OCI-LY7 (cell line): ENCODE data around the gene APEX1. TPM values are rescaled to one million over a fixed set of nuclear protein-coding genes. Genes with fewer than 3 reads are reported as not detected.

ENCODE experiments used
- BruUV-seq: library from RNA; stranded (reverse); fragments of 400-500 nt; replicated peaks from 2 replicates; lab custom pipeline; 2021; lab: Mats Ljungman, UMichigan
- CTCF ChIA-PET: fragments of 300-600 bp; sonication (Branson Sonifier 250); formaldehyde crosslinking; loops from one replicate; lab custom pipeline; 2022; ENCODE audit warnings: antibody characterized with exemption; ENCODE audit not compliant: unreplicated experiment; lab: Charles Lee
- POLR2A ChIA-PET: fragments of 300-600 bp; sonication (Branson Sonifier 250); formaldehyde crosslinking; loops from one replicate; lab custom pipeline; 2022; ENCODE audit warnings: antibody characterized with exemption; lab: Charles Lee
- DNase-seq: peaks from one replicate; pipeline ENCODE4 v3.0.0-alpha.2; 2015; ENCODE audit warnings: low spot score
- H2AFZ ChIP-seq: fragments of 200-600 bp; sonication (generic), shearing (Covaris generic); 2 replicates; pipeline ENCODE4 v1.6.1; 2014; ENCODE audit warnings: mild to moderate bottlenecking, antibody characterized with exemption, low read length, moderate library complexity
- H3K27ac ChIP-seq: fragments of 200-600 bp; sonication (generic); 2 replicates; pipeline ENCODE4 v1.5.1; 2014; ENCODE audit warnings: mixed run types, low read depth, mild to moderate bottlenecking, moderate library complexity, low read length, inconsistent platforms; ENCODE audit not compliant: poor library complexity, severe bottlenecking
- H3K36me3 ChIP-seq: fragments of 200-600 bp; sonication (generic); 2 replicates; pipeline ENCODE4 v1.6.1; 2014; ENCODE audit warnings: mild to moderate bottlenecking, antibody characterized with exemption, low read length, moderate library complexity, mixed read lengths; ENCODE audit not compliant: insufficient read depth
- H3K4me1 ChIP-seq: fragments of 200-600 bp; sonication (generic); 2 replicates; pipeline ENCODE4 v1.5.1; 2014; ENCODE audit warnings: mild to moderate bottlenecking, low read length; ENCODE audit not compliant: insufficient read depth, poor library complexity, severe bottlenecking
- H3K4me2 ChIP-seq: fragments of 200-600 bp; sonication (generic); 2 replicates; pipeline ENCODE4 v1.6.1; 2014; ENCODE audit warnings: mild to moderate bottlenecking, low read length
- H3K4me3 ChIP-seq: fragments of 200-600 bp; sonication (generic); 2 replicates; pipeline ENCODE4 v1.5.1; 2014; ENCODE audit warnings: mild to moderate bottlenecking, low read depth, low read length; ENCODE audit not compliant: poor library complexity, severe bottlenecking
- H3K79me2 ChIP-seq: fragments of 200-600 bp; sonication (generic); 2 replicates; pipeline ENCODE4 v1.6.1; 2016; ENCODE audit warnings: low read depth, mild to moderate bottlenecking, low read length, moderate library complexity, mixed read lengths; ENCODE audit not compliant: insufficient read depth
- H3K9me2 ChIP-seq: fragments of 200-600 bp; sonication (generic); 2 replicates; pipeline ENCODE4 v1.6.1; 2016; ENCODE audit warnings: mild to moderate bottlenecking, low read length, mixed read lengths; ENCODE audit not compliant: insufficient read depth
- H3K9me3 ChIP-seq: fragments of 200-600 bp; sonication (generic); 2 replicates; pipeline ENCODE4 v1.6.1; 2014; ENCODE audit warnings: mild to moderate bottlenecking, mixed run types, low read length, mixed read lengths
- H4K20me1 ChIP-seq: fragments of 200-600 bp; sonication (generic); 2 replicates; pipeline ENCODE4 v1.6.1; 2014; ENCODE audit warnings: mild to moderate bottlenecking, antibody characterized with exemption, low read length, moderate library complexity, mixed read lengths; ENCODE audit not compliant: insufficient read depth
- EZH2phosphoT487 ChIP-seq: fragments of 200-600 bp; sonication (generic); IDR thresholded peaks from 2 replicates; pipeline ENCODE4 v1.6.1; 2018; ENCODE audit warnings: low read depth, borderline replicate concordance, mild to moderate bottlenecking, mixed run types, antibody characterized with exemption, low read length, moderate library complexity, mixed read lengths
- intact Hi-C: fragments of 100-400 bp; cut with micrococcal nuclease; formaldehyde crosslinking; loops from one replicate; pipeline ENCODE4 v1.10.0; 2022; ENCODE audit not compliant: unreplicated experiment
- total RNA-seq, 2 experiments: library from RNA; depleted of rRNA in 1 of 2; stranded (reverse); fragments of >200 nt in 1 of 2; shearing (Covaris generic) in 1 of 2; gene quantifications; 2 replicates each; pipeline ENCODE4 v1.2.3, GENCODE V29; 2014 to 2022
- TF ChIP-seq, protein P1 (sequence below): fragments of 200-600 bp; sonication (generic); conservative IDR thresholded peaks from 2 replicates; pipeline ENCODE4 v1.5.1; 2014; ENCODE audit warnings: mild to moderate bottlenecking, antibody characterized with exemption, low read length, moderate library complexity, mixed read lengths

The APEX1 gene
- total RNA-seq, 2 experiments from 2014 or later = 117 to 203 TPM

DNA sequence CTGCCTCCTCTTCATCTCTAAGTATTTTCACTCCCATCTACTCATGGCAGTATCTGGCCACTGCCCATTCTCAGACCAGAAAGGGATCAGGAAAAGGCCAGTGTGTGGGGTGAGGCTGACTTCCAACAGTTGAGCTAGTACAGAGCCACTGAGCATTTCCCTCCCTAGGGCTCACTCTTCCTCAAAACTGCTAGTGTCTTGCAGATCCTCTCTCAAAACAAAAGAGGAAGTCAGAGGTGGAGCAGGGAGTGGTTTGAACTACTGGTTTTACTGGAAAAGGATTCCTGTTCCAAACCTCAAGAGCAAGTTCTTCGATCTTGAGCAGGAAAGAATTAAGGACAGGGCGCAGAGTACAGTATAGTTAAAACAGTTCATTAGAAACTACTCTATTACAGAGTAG lies 38.6 kb downstream of the APEX1 start:
- H3K4me3 ChIP-seq = no peak overlapping the region
- no peaks in the 10 kb centered on the region for H3K4me1 ChIP-seq
- H4K20me1 ChIP-seq = no peaks in the 10 kb centered on the region
- TF ChIP-seq EZH2phosphoT487 = no peak
- TF ChIP-seq, protein P1, sequence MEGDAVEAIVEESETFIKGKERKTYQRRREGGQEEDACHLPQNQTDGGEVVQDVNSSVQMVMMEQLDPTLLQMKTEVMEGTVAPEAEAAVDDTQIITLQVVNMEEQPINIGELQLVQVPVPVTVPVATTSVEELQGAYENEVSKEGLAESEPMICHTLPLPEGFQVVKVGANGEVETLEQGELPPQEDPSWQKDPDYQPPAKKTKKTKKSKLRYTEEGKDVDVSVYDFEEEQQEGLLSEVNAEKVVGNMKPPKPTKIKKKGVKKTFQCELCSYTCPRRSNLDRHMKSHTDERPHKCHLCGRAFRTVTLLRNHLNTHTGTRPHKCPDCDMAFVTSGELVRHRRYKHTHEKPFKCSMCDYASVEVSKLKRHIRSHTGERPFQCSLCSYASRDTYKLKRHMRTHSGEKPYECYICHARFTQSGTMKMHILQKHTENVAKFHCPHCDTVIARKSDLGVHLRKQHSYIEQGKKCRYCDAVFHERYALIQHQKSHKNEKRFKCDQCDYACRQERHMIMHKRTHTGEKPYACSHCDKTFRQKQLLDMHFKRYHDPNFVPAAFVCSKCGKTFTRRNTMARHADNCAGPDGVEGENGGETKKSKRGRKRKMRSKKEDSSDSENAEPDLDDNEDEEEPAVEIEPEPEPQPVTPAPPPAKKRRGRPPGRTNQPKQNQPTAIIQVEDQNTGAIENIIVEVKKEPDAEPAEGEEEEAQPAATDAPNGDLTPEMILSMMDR = no peak
- no peaks in the 10 kb centered on the region for H3K79me2 ChIP-seq
- H3K36me3 ChIP-seq = no peaks in the 10 kb centered on the region
- ChIA-PET CTCF (no interaction called here), POLR2A (interaction anchor here (0.6 kb wide), 1 partner anchor 147 kb away, joined by 3 read pairs; no protein-coding TSS in a partner anchor)
- H3K9me2 ChIP-seq = no peaks in the 10 kb centered on the region
- no peak overlapping the region for H3K27ac ChIP-seq
- no peaks in the 10 kb centered on the region for H3K9me3 ChIP-seq
- intact Hi-C loops = no loop called here
- DNase-seq = no peak
- H3K4me2 ChIP-seq = no peak overlapping the region
- BruUV-seq = no TSS peak
- H2AFZ ChIP-seq = no peak overlapping the region

DNA sequence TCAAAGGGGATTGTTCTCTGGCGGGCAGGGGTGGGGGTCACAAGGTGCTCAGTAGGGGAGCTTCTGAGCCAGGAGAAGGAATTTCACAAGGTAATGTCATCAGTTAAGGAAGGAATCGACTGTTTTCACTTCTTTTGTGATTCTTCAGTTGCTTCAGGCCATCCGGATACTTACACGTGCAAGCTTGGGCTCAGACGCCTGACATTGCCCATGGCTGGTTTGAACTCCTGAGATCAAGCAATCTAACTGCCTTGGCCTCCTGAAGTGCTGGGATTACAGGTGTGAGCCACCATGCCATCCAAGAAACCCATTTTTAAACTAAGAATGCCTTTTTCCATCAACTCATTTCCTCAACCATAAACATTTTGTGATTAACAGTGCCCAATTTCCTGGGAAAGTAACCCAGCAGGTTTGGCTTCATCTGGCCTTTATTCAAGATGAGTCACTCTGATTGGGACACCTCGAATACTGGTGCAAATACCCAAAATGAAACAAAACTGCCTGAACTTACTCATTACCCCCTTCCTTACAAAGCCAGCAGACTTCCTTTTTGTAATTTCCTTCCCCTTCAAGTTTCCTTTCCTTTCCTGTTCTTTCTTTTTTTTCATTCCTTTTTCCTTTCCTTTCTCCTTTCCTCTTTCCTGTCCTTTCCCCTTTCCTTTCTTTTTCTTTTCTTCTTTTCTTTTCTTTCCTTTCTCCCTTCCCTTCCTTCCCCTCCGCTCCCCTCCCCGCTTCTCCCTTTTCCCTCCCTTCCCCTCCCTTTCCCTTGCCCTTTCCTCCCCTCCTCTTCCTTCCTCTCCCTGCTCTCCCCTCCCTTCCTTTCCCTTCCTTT lies 40.1 kb downstream of the APEX1 start:
- Histone ChIP-seq H2AFZ (no peak overlapping the region), H3K79me2 (no peaks in the 10 kb centered on the region), H3K4me1 (no peaks in the 10 kb centered on the region), H4K20me1 (no peaks in the 10 kb centered on the region), H3K4me3 (no peak overlapping the region), H3K9me3 (no peaks in the 10 kb centered on the region), H3K9me2 (no peaks in the 10 kb centered on the region), H3K36me3 (no peaks in the 10 kb centered on the region), H3K4me2 (no peak overlapping the region), H3K27ac (no peak overlapping the region)
- no peak for DNase-seq
- TF ChIP-seq, protein P1 = no peak
- TF ChIP-seq EZH2phosphoT487 = no peak
- no TSS peak for BruUV-seq
- ChIA-PET POLR2A (interaction anchor here (0.6 to 0.7 kb wide), 2 partner anchors 14 to 363 kb away, joined by 3 to 6 read pairs; no protein-coding TSS in a partner anchor), CTCF (no interaction called here)
- intact Hi-C loops = no loop called here

DNA sequence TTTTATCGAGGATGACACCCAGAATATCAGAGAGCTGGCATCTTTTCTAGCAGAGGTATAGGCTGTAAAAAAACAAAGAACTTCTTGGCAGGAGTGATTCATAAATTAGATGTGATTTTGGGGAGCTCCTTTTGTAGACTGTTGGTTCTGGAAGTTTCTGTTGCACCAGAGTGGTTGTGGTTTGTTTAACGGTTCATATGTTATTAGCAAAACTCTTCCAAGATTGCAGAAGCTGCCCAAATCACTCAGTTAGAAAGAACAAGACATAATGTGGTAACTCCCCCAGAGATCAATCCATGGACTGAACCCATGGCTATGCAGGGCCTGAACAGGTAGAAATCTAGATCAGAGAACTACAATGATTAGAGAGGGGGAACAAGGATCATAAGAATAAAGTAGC lies 43.6 kb downstream of the APEX1 start:
- no peaks in the 10 kb centered on the region for H3K4me1 ChIP-seq
- no peaks in the 10 kb centered on the region for H3K9me3 ChIP-seq
- intact Hi-C loops = no loop called here
- no peak overlapping the region for H3K4me2 ChIP-seq
- no TSS peak for BruUV-seq
- H3K27ac ChIP-seq = no peak overlapping the region
- TF ChIP-seq, protein P1 = no peak
- no peak for TF ChIP-seq EZH2phosphoT487
- no peaks in the 10 kb centered on the region for H3K79me2 ChIP-seq
- no peaks in the 10 kb centered on the region for H3K9me2 ChIP-seq
- no peaks in the 10 kb centered on the region for H3K36me3 ChIP-seq
- H2AFZ ChIP-seq = no peak overlapping the region
- CTCF ChIA-PET = no interaction called here
- H4K20me1 ChIP-seq = no peaks in the 10 kb centered on the region
- POLR2A ChIA-PET = interaction anchor here (0.6 kb wide), 2 partner anchors 46 to 73 kb away, joined by 3 to 5 read pairs; no protein-coding TSS in a partner anchor
- DNase-seq = no peak
- no peak overlapping the region for H3K4me3 ChIP-seq
